ENCODE measurements around the gene MYO1D. TPM values are rescaled to one million over a fixed set of nuclear protein-coding genes. Genes with fewer than 3 reads are reported as not detected.

The MYO1D gene
- total RNA-seq, 1 experiment from 2014 or later: 57.2 TPM

- Mint-ChIP-seq H3K36me3 (ENCODE audit: insufficient read depth, unreplicated experiment) (peaks cover 14% of the 10 kb centered on the region), H3K27ac (ENCODE audit: unreplicated experiment) (peak overlapping the region; percentile 75), H3K4me3 (ENCODE audit: low read depth, unreplicated experiment) (peak overlapping the region; percentile 51), H3K27me3 (ENCODE audit: unreplicated experiment) (no peaks in the 10 kb centered on the region), H3K4me1 (ENCODE audit: low read depth, unreplicated experiment) (peaks cover 38% of the 10 kb centered on the region), H3K9me3 (ENCODE audit: low read depth, unreplicated experiment) (no peaks in the 10 kb centered on the region)
- CTCF ChIA-PET: interaction anchor here (0.7 to 1.7 kb wide), 6 partner anchors 10 to 472 kb away, joined by 3 to 15 read pairs (median 4); partner anchors contain the start of gene MYO1D
- intact Hi-C loops (cut with micrococcal nuclease; ENCODE audit: unreplicated experiment): no loop called here
- no peak for DNase-seq
- TF ChIP-seq CTCF (IDR thresholded peaks at IDR 0.05; ENCODE audit: unreplicated experiment): no peak
- no TSS peak for BruUV-seq (replicated peaks)
Measured at GRCh38 chr17:32795339-32795979, 81.5 kb downstream of the MYO1D start.

GRCh38 chr17:32794533-32795246 lies 82.2 kb downstream of the MYO1D start:
- CTCF ChIA-PET: interaction anchor here (0.8 to 1.7 kb wide), 6 partner anchors 11 to 115 kb away, joined by 3 to 15 read pairs (median 6); partner anchors contain the start of gene MYO1D
- H3K27me3 Mint-ChIP-seq (ENCODE audit: unreplicated experiment): no peaks in the 10 kb centered on the region
- peak; percentile 71 for DNase-seq
- H3K27ac Mint-ChIP-seq (ENCODE audit: unreplicated experiment): peak overlapping the region; percentile 75
- H3K4me3 Mint-ChIP-seq (ENCODE audit: low read depth, unreplicated experiment): peak overlapping the region; percentile 51
- intact Hi-C loops (cut with micrococcal nuclease; ENCODE audit: unreplicated experiment): loop anchor here (1.0 kb wide), 1 partner anchor 12 kb away; no protein-coding TSS in a partner anchor
- peaks cover 14% of the 10 kb centered on the region for H3K36me3 Mint-ChIP-seq (ENCODE audit: insufficient read depth, unreplicated experiment)
- peaks cover 38% of the 10 kb centered on the region for H3K4me1 Mint-ChIP-seq (ENCODE audit: low read depth, unreplicated experiment)
- H3K9me3 Mint-ChIP-seq (ENCODE audit: low read depth, unreplicated experiment): no peaks in the 10 kb centered on the region
- no peak for TF ChIP-seq CTCF (IDR thresholded peaks at IDR 0.05; ENCODE audit: unreplicated experiment)
- no TSS peak for BruUV-seq (replicated peaks)

- CTCF ChIA-PET: interaction anchor here (0.8 kb wide), 1 partner anchor 12 kb away, joined by 7 read pairs; no protein-coding TSS in a partner anchor
- Mint-ChIP-seq H3K27me3 (ENCODE audit: unreplicated experiment) (no peaks in the 10 kb centered on the region), H3K9me3 (ENCODE audit: low read depth, unreplicated experiment) (peaks cover 2% of the 10 kb centered on the region), H3K4me3 (ENCODE audit: low read depth, unreplicated experiment) (no peak overlapping the region), H3K36me3 (ENCODE audit: insufficient read depth, unreplicated experiment) (peaks cover 14% of the 10 kb centered on the region), H3K4me1 (ENCODE audit: low read depth, unreplicated experiment) (peaks cover 32% of the 10 kb centered on the region), H3K27ac (ENCODE audit: unreplicated experiment) (no peak overlapping the region)
- TF ChIP-seq CTCF (IDR thresholded peaks at IDR 0.05; ENCODE audit: unreplicated experiment): no peak
- intact Hi-C loops (cut with micrococcal nuclease; ENCODE audit: unreplicated experiment): loop anchor here (1.0 kb wide), 1 partner anchor 12 kb away; no protein-coding TSS in a partner anchor
- BruUV-seq (replicated peaks): no TSS peak
- no peak for DNase-seq
Measured at GRCh38 chr17:32793841-32794240, 83.1 kb downstream of the MYO1D start.

GRCh38 chr17:32792207-32792606 lies 84.7 kb downstream of the MYO1D start:
- H3K36me3 Mint-ChIP-seq (ENCODE audit: insufficient read depth, unreplicated experiment): peaks cover 14% of the 10 kb centered on the region
- H3K4me1 Mint-ChIP-seq (ENCODE audit: low read depth, unreplicated experiment): peaks cover 20% of the 10 kb centered on the region
- no peak for DNase-seq
- H3K27ac Mint-ChIP-seq (ENCODE audit: unreplicated experiment): no peak overlapping the region
- BruUV-seq (replicated peaks): no TSS peak
- H3K27me3 Mint-ChIP-seq (ENCODE audit: unreplicated experiment): no peaks in the 10 kb centered on the region
- TF ChIP-seq CTCF (IDR thresholded peaks at IDR 0.05; ENCODE audit: unreplicated experiment): no peak
- H3K9me3 Mint-ChIP-seq (ENCODE audit: low read depth, unreplicated experiment): peaks cover 2% of the 10 kb centered on the region
- CTCF ChIA-PET: no interaction called here
- no peak overlapping the region for H3K4me3 Mint-ChIP-seq (ENCODE audit: low read depth, unreplicated experiment)
- intact Hi-C loops (cut with micrococcal nuclease; ENCODE audit: unreplicated experiment): no loop called here
